GM19240 (cell line): ENCODE measurements around the gene TIMMDC1.
"Not testable (repeated sequence)": the region's sequence is repeated elsewhere in the genome, so short reads cannot be mapped to it uniquely, and the experiment has no call there.

Experiments used
- DNase-seq: peaks from one replicate; pipeline ENCODE4 v3.0.0; 2011; ENCODE audit warnings: low spot score; ENCODE audit not compliant: insufficient read length

The TIMMDC1 gene

GRCh38 chr3:119555929-119556328, 57.6 kb downstream of the TIMMDC1 start:
- DNase-seq = no peak

GRCh38 chr3:119557192-119557876, 59.0 kb downstream of the TIMMDC1 start:
- DNase-seq = no peak

- no peak for DNase-seq
Observed at GRCh38 chr3:119557877-119558269, 59.5 kb downstream of the TIMMDC1 start.

- DNase-seq = no peak
Observed at GRCh38 chr3:119558626-119559317, 60.4 kb downstream of the TIMMDC1 start.

- DNase-seq = no peak
Observed at GRCh38 chr3:119559441-119559963, 61.2 kb downstream of the TIMMDC1 start, which contains the start of gene CD80. CD80 (minus strand) TSS chr3:119559614; CDS start chr3:119557728, 1,886 bp downstream.

GRCh38 chr3:119560160-119560559, 61.8 kb downstream of the TIMMDC1 start:
- no peak for DNase-seq

- DNase-seq = no peak
Observed at GRCh38 chr3:119562307-119562961, 64.1 kb downstream of the TIMMDC1 start.

- DNase-seq = not testable (repeated sequence)
Observed at GRCh38 chr3:119563334-119563733, 65.0 kb downstream of the TIMMDC1 start.

GRCh38 chr3:119569156-119569555, 70.8 kb downstream of the TIMMDC1 start:
- no peak for DNase-seq

GRCh38 chr3:119570229-119570628, 71.9 kb downstream of the TIMMDC1 start:
- no peak for DNase-seq

GRCh38 chr3:119571230-119571629, 72.9 kb downstream of the TIMMDC1 start:
- DNase-seq = no peak

GRCh38 chr3:119571688-119572087, 73.3 kb downstream of the TIMMDC1 start:
- no peak for DNase-seq
